GM12892 (cell line): ENCODE measurements around the gene ERGIC1.

Experiments
- POLR2A ChIP-seq: IDR thresholded peaks from 2 replicates; pipeline ENCODE4 v1.6.1; 2011; ENCODE audit warnings: low read depth, low read length, control low read depth
- POLR2AphosphoS5 ChIP-seq: IDR thresholded peaks from 2 replicates; pipeline ENCODE4 v1.6.1; 2011; ENCODE audit warnings: low read depth, low read length, control low read depth

GRCh38 chr5:172791286-172791685, 42.8 kb upstream of the ERGIC1 start:
- TF ChIP-seq POLR2A (no peak), POLR2AphosphoS5 (no peak)
